ENCODE data around the gene DYRK1A.

DYRK1A gene

DNA sequence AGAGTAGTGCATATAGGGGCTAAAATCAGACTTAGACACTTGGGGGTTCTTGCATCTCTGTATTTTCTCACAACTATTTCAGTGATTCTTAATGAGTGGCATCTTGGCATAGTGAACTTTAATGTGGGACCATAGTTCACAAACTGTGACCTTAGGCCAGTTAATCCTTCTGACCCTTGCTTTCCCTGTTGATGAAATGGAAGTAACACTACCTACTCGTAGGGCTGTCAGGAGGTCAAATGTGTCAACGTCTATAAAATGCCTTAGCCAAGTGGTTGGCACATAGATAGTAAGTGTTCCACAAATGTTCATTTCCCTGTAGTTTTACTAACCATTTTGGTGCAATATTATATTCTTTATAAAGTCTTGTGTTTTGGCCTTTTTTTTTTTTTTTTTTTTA is 49.4 kb downstream of the DYRK1A start:
- in situ Hi-C loops (cut with MboI; ENCODE audit: low sequenced_read_pairs) = no loop called here

GRCh38 chr21:37416914-37417313 is 50.3 kb downstream of the DYRK1A start:
- in situ Hi-C loops (cut with MboI; ENCODE audit: low sequenced_read_pairs) = no loop called here

GRCh38 chr21:37419228-37419906 is 52.8 kb downstream of the DYRK1A start:
- in situ Hi-C loops (cut with MboI; ENCODE audit: low sequenced_read_pairs) = no loop called here

DNA sequence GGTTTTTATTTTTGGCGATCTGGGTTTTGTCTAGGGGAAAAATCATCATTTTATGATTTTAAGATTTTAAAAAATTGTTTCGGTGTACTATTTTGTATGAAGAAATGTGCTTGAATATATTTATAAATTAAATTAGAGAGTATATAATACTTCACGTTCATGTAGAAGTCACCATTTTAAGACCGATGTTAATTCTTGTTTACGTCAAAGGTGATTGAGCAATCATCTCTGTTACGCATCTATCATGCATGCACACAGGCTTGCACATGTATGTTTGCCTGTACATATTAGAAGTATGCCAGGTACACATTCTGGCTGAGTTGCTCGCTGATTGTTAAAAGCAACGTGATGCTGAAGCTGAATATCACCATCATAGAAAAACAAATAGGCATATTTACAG is 54.7 kb downstream of the DYRK1A start:
- in situ Hi-C loops (cut with MboI; ENCODE audit: low sequenced_read_pairs) = no loop called here

DNA sequence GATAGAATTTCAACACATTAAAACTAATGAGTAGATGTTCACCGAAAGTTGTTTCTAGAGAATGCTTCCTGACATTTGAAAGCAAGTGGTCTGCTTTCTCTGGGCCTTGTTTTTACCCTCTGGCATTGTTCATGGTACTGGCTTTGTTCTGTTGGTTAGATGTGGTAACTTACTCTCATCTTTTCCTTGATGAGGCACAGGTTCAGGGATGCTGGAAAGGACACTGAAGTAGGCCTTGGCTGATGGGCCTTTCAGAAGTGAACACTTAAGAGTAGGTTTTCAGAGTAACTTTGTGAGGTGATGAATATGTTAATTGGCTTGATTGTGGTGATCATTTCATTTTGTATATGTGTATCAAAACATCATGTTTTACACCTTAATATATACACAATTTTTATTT is 55.8 kb downstream of the DYRK1A start:
- in situ Hi-C loops (cut with MboI; ENCODE audit: low sequenced_read_pairs) = no loop called here

DNA sequence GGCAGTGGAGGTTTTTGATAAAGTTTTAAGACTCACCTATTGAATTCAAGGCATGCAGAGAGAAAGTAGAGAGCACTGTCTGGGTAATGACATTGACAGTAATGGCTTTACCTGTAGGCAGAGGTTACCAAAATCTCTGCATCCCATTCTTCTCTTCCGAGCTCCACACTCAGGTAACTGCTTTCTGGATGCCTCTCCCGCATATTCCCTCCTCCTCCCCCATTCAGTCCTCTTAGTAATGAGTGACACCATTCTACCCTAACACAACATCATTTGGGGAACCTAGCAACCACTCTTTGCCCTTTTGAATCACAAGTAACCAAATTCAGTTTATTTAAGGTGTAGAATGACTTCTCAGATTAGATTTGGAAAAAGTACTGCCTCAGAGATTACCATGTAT is 56.5 kb downstream of the DYRK1A start:
- in situ Hi-C loops (cut with MboI; ENCODE audit: low sequenced_read_pairs) = no loop called here

DNA sequence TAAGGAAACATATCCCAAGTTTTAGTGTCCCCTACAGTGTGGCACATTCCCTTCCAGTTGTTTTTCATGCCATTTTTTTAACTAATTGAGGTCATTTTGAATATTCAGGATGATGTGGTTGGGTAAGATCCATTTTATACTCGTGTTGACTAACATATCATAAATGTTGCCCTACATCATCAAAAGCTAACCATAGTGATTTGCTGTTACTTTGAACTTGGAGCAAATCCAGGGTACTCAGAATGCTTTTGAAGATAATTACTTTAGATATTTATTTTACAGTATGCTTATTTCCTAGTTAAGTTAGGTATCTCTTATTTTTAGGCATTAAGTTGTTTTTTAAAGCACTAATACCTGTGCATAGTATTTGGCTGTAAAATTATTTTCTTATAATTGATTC is 57.8 kb downstream of the DYRK1A start:
- in situ Hi-C loops (cut with MboI; ENCODE audit: low sequenced_read_pairs) = no loop called here

- in situ Hi-C loops (cut with MboI; ENCODE audit: low sequenced_read_pairs) = no loop called here
These were observed 58.4 kb downstream of the DYRK1A start for GRCh38 chr21:37425001-37425400.

- in situ Hi-C loops (cut with MboI; ENCODE audit: low sequenced_read_pairs) = no loop called here
These were observed 59.1 kb downstream of the DYRK1A start for GRCh38 chr21:37425684-37426083.

GRCh38 chr21:37427221-37427620 is 60.6 kb downstream of the DYRK1A start:
- in situ Hi-C loops (cut with MboI; ENCODE audit: low sequenced_read_pairs) = no loop called here

DNA sequence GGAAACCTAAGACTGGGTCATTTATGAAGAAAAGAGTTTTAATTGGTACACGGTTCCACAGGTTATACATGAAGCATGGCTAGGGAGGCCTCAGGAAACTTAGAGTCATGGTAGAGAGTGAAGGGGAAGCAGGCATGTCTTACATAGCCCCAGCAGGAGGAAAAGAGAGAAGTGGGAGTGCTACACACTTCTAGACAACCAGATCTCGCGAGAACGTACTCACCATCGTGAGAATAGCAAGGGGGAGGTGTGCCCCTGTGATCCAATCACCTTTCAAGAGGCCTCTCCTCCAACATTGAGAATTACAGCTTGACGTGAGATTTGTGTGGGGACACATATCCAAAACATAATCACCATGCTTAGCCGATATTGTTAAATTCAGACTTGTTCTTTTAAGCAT is 62.8 kb downstream of the DYRK1A start:
- in situ Hi-C loops (cut with MboI; ENCODE audit: low sequenced_read_pairs) = no loop called here

DNA sequence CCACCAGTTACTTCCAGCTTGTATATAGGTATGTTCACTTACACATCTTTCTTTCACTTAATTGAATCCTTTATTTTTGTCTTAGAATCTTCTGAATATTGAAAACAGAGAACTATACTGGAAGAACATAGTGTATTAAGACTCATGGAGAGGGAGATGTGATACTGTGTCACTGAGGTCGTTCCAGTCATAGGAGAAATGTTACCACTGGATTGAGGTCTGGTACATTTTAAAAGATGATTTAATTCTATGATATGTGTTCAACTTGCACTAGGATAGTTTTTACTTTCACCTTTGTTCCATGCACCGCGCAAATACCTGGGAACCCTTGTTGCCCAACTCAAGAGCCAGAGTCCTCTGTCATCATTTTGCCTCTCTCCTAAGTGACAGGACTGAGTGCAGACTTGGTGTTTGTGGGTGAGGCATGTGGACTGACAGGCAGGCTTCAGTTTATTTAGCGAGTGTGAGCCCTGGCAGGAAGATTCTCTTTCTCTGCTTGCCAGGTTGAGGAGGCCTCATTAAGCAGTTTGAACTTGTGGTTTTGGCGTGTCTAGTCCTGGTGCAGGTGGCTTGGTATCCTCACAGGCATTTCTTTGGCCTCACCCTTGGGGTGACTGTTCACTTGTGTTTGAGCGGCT is 63.7 kb downstream of the DYRK1A start:
- in situ Hi-C loops (cut with MboI; ENCODE audit: low sequenced_read_pairs) = no loop called here

DNA sequence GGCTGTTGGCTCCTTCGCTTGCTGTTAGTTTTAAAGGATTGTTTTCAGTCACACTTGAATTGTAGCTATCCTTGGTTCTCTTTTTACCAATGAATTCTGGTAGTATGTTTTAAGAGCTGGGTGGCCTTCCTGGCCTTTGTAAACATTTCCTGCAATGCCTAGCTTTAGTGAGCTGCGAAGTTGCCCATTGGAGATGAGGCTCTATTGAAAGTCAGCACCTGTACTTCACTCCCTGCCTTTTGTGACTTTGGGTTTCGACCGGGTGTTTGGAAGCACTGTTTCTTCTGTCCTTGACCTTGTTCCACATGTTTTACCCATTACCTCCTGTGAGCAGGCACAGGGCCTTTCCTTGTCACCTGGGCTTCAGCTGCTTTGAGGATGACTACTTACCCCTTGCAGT is 64.7 kb downstream of the DYRK1A start:
- in situ Hi-C loops (cut with MboI; ENCODE audit: low sequenced_read_pairs) = no loop called here

DNA sequence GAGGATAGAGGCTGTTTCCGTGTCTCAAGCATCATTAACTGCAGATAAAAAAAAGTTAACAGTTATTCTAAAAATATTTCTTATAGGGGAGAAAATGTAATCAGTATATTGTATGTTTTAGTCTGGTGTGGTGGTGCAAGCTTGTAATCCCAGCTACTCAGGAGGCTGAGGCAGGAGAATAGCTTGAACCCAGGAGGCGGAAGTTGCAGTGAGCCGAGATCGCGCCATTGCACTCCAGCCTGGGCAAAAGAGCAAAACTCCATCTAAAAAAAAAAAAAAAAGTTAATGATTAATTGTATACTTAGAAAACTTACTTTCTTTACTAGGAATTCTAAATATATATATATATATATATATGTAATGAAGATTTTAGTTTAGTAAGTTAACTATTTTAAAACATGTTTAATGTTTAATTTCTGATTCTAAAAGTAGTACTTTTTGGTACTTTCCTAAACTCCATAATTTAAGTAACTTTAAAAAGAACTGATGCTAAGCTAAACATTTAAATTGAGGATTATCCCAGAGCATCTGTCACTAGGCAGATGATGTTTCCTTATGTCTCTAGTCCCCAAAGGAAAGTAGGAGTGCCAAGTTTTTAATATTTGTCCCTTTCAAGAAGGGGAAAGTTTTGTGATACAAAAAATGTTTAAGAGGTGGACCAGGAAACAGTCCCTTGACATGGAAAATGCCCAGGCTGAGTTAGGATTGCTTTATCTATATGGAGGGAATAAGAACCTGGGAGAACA is 66.3 kb downstream of the DYRK1A start:
- in situ Hi-C loops (cut with MboI; ENCODE audit: low sequenced_read_pairs) = no loop called here

GRCh38 chr21:37433456-37433840 is 66.9 kb downstream of the DYRK1A start:
- in situ Hi-C loops (cut with MboI; ENCODE audit: low sequenced_read_pairs) = no loop called here

GRCh38 chr21:37435120-37435519 is 68.5 kb downstream of the DYRK1A start:
- in situ Hi-C loops (cut with MboI; ENCODE audit: low sequenced_read_pairs) = no loop called here

GRCh38 chr21:37435711-37436110 is 69.1 kb downstream of the DYRK1A start:
- in situ Hi-C loops (cut with MboI; ENCODE audit: low sequenced_read_pairs) = no loop called here

GRCh38 chr21:37436174-37436573 is 69.6 kb downstream of the DYRK1A start:
- in situ Hi-C loops (cut with MboI; ENCODE audit: low sequenced_read_pairs) = no loop called here

DNA sequence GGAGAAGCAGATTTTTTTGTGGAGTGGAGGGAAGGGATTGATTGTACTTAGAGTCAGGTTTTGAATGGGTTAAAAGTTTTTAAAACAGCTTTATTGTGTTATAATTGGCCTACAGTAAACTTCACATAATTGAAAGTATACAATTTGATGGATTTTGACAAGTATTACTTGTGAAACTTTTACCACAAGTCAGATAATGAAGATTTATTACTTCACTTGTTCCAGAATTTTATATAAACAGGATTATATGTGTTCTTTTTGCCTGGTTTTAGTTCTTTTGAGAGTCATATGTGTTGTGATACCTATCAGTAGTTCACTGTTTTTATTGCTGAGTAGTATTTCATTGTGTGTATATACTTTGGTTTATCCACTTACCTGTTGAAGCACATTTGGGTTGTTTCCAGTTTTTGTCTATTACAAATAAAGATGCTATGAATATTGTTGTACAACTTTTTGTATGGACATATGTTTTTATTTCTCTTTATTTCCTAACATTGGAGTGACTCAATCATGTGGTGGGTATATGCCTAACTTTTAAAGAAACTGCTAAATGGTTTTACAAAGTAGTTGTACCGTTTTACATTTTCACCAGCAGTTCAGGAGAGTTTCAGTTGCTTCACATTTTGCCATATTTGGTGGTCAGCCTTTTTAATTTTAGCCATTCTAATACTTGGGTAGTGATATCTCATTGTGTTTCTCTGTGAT is 71.0 kb downstream of the DYRK1A start:
- in situ Hi-C loops (cut with MboI; ENCODE audit: low sequenced_read_pairs) = no loop called here

DNA sequence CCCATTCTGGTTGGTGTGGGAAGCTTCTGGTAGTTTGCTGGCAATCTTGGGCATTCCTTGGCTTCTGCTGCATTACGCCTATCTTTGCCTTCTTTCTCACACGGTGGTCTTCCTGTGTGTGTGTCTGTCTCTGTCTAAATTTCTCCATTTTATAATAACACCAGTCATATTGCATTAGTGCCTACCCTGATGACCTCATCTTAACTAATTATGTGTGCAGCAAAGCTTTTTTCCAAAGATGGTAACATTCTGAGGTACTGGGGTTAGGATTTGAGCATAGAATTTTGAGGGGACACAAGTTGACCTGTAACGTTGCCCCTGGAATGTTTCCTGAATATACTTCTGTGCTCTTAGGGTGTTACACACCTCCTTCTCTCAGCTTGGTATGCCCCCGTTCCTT is 77.1 kb downstream of the DYRK1A start:
- in situ Hi-C loops (cut with MboI; ENCODE audit: low sequenced_read_pairs) = no loop called here

DNA sequence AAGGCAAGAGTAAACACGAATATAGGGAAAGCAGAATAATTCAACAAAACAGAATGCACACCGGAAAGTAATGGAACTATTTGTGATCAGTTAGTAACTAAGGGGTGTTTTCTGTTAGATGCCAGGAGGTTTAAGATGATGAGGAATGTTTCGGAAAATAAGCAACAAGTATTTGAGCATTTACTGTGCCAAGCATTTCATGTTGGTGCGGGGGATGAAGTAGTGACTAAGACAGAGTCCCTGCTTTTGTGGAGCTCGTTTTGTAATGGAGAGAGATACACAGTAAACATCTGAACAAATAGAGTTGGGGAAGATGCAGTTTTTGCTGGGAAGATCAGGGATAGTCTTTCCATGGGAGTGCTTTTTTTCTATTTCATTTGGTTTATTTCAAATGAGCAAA is 78.7 kb downstream of the DYRK1A start:
- in situ Hi-C loops (cut with MboI; ENCODE audit: low sequenced_read_pairs) = no loop called here

DNA sequence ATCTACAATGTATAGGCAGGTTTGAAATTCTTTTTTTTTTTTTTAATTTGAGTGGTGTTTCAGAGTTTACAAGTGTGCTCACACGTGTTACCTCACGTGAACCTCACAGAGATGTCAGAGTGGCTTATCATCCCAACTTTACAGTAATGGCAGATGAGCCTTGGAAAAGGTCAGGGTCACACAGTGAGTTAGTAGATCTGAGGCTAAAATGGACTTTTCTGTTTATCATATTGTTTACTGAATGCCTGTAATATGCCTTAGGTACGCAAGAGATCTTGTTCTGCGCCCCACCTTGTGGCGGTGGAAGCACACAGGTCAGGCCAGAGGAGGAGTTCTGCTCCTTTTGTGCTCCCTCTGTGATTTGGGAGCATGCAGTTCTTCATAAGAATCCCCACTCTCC is 80.0 kb downstream of the DYRK1A start:
- in situ Hi-C loops (cut with MboI; ENCODE audit: low sequenced_read_pairs) = no loop called here
